SK-N-SH treated with all-trans-retinoic acid at 6 μM for 48 hours (cell line): ENCODE data around the gene NCKAP5.

Experiments
- ATAC-seq: fragments of 200-7000 bp; cut with Tn5 transposase; 3 replicates; pipeline ENCODE4 v1.9.1; 2020; ENCODE audit warnings: mild to moderate bottlenecking, moderate library complexity
- BACH2 ChIP-seq: fragments of 250-450 bp; sonication (Bioruptor Pico); IDR thresholded peaks from 2 replicates; pipeline ENCODE4 v1.9.0; 2021; ENCODE audit warnings: mild to moderate bottlenecking, borderline replicate concordance
- CSRNP3 ChIP-seq: fragments of 250-450 bp; sonication (Bioruptor Pico); IDR thresholded peaks from 2 replicates; pipeline ENCODE4 v1.5.1; 2021; ENCODE audit warnings: mild to moderate bottlenecking, moderate library complexity
- GLIS3 ChIP-seq: fragments of 250-450 bp; sonication (Bioruptor Pico); IDR thresholded peaks from 2 replicates; pipeline ENCODE4 v1.5.0; 2020; ENCODE audit warnings: mild to moderate bottlenecking, moderate library complexity
- ISL1 ChIP-seq: fragments of 250-450 bp; sonication (Bioruptor Pico); IDR thresholded peaks from 2 replicates; pipeline ENCODE4 v2.1.2; 2022; ENCODE audit warnings: mild to moderate bottlenecking, moderate library complexity
- OSR1 ChIP-seq: fragments of 250-450 bp; sonication (Bioruptor Pico); IDR thresholded peaks from 2 replicates; pipeline ENCODE4 v1.8.0; 2022; ENCODE audit warnings: moderate library complexity, mild to moderate bottlenecking, inconsistent platforms
- PATZ1 ChIP-seq: fragments of 250-450 bp; sonication (Bioruptor Pico); IDR thresholded peaks from 2 replicates; pipeline ENCODE4 v1.8.0; 2020; ENCODE audit warnings: mild to moderate bottlenecking, moderate library complexity, borderline replicate concordance
- POU6F1 ChIP-seq: fragments of 250-450 bp; sonication (Bioruptor Pico); IDR thresholded peaks from 2 replicates; pipeline ENCODE4 v1.8.0; 2021; ENCODE audit warnings: low read depth, mild to moderate bottlenecking, moderate library complexity, borderline replicate concordance
- SNAI2 ChIP-seq: fragments of 250-450 bp; sonication (Bioruptor Pico); IDR thresholded peaks from 2 replicates; pipeline ENCODE4 v1.5.0; 2020; ENCODE audit warnings: mild to moderate bottlenecking, moderate library complexity
- TCF4 ChIP-seq: fragments of 250-450 bp; sonication (Bioruptor Pico); IDR thresholded peaks from 2 replicates; pipeline ENCODE4 v1.8.0; 2021; ENCODE audit warnings: mild to moderate bottlenecking, moderate library complexity, borderline replicate concordance
- TOX ChIP-seq: fragments of 250-450 bp; sonication (Bioruptor Pico); IDR thresholded peaks from 2 replicates; pipeline ENCODE4 v1.8.0; 2021; ENCODE audit warnings: mild to moderate bottlenecking, moderate library complexity, borderline replicate concordance
- ZC3H10 ChIP-seq: fragments of 250-450 bp; sonication (Bioruptor Pico); IDR thresholded peaks from 2 replicates; pipeline ENCODE4 v1.5.1; 2021; ENCODE audit warnings: mild to moderate bottlenecking, moderate library complexity
- ZFP3 ChIP-seq: fragments of 250-450 bp; sonication (Bioruptor Pico); IDR thresholded peaks from 2 replicates; pipeline ENCODE4 v1.5.0; 2020; ENCODE audit warnings: mild to moderate bottlenecking, moderate library complexity
- ZFP30 ChIP-seq: fragments of 450-650 bp; formaldehyde crosslinking; IDR thresholded peaks from 2 replicates; pipeline ENCODE4 v1.5.0; 2022; ENCODE audit warnings: mild to moderate bottlenecking, moderate library complexity
- ZNF565 ChIP-seq: fragments of 450-650 bp; formaldehyde crosslinking; conservative IDR thresholded peaks from 2 replicates; pipeline ENCODE4 v1.5.0; 2020; ENCODE audit warnings: low read depth, mild to moderate bottlenecking, moderate library complexity
- ZNF70 ChIP-seq: fragments of 450-650 bp; formaldehyde crosslinking; IDR thresholded peaks from 2 replicates; pipeline ENCODE4 v1.5.0; 2020; ENCODE audit warnings: mild to moderate bottlenecking, moderate library complexity
- ZNF8 ChIP-seq: fragments of 450-650 bp; formaldehyde crosslinking; IDR thresholded peaks from 2 replicates; pipeline ENCODE4 v1.5.0; 2020; ENCODE audit warnings: mild to moderate bottlenecking, moderate library complexity
- TF ChIP-seq, protein P1 (sequence below): fragments of 250-450 bp; sonication (Bioruptor Pico); IDR thresholded peaks from 2 replicates; pipeline ENCODE4 v1.5.0; 2020; ENCODE audit warnings: mild to moderate bottlenecking, moderate library complexity

Gene NCKAP5

GRCh38 chr2:132958887-132959286 lies 609.4 kb downstream of the NCKAP5 start:
- TF ChIP-seq BACH2 (CRISPR knock-in tag) (no peak), ZNF565 (CRISPR knock-in tag) (no peak), ZFP30 (CRISPR knock-in tag) (no peak), PATZ1 (CRISPR knock-in tag) (no peak), POU6F1 (CRISPR knock-in tag) (no peak), TCF4 (no peak)
- no peak for ATAC-seq

DNA sequence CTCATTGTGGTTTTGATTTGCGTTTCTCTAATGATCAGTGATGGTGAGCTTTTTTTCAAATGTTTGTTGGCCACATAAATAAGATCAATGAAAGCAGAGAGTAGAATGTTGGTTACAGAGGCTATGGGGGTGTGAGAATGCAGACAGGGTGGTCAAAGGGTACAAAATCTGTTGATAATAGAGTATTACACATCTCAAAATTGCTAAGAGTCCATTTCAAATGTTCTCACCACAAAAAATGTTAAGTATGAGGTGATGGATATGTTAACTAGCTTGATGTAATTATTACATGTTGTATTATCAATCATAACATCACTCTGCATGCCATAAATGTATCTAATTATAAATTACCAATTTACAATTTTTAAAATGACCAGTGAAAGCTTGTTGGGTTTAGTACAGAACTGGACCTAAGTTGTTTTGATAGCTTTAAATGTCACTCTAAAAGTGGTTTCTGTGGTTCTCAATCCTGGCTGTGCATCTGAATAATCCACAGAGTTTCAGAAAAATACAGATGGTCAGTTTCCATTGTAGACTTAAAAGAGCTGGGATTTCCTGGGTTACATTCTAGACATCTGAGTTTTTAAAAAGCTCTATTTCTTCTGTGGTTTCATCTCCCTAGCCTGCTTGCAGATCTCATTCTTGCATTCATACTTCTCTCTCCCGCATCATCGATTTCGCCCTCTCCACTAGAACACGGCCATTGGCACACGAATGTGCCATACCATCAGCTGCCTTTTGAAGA lies 612.2 kb downstream of the NCKAP5 start:
- ATAC-seq: no peak
- TF ChIP-seq SNAI2 (CRISPR knock-in tag) (no peak), CSRNP3 (CRISPR knock-in tag) (no peak), ZNF70 (CRISPR knock-in tag) (no peak), GLIS3 (no peak), ZC3H10 (CRISPR knock-in tag) (no peak), ZNF8 (CRISPR knock-in tag) (no peak), ZFP30 (CRISPR knock-in tag) (no peak)
- TF ChIP-seq, protein P1, sequence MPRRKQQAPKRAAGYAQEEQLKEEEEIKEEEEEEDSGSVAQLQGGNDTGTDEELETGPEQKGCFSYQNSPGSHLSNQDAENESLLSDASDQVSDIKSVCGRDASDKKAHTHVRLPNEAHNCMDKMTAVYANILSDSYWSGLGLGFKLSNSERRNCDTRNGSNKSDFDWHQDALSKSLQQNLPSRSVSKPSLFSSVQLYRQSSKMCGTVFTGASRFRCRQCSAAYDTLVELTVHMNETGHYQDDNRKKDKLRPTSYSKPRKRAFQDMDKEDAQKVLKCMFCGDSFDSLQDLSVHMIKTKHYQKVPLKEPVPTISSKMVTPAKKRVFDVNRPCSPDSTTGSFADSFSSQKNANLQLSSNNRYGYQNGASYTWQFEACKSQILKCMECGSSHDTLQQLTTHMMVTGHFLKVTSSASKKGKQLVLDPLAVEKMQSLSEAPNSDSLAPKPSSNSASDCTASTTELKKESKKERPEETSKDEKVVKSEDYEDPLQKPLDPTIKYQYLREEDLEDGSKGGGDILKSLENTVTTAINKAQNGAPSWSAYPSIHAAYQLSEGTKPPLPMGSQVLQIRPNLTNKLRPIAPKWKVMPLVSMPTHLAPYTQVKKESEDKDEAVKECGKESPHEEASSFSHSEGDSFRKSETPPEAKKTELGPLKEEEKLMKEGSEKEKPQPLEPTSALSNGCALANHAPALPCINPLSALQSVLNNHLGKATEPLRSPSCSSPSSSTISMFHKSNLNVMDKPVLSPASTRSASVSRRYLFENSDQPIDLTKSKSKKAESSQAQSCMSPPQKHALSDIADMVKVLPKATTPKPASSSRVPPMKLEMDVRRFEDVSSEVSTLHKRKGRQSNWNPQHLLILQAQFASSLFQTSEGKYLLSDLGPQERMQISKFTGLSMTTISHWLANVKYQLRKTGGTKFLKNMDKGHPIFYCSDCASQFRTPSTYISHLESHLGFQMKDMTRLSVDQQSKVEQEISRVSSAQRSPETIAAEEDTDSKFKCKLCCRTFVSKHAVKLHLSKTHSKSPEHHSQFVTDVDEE (CRISPR knock-in tag): no peak

- no peak for ATAC-seq
- no peak for TF ChIP-seq ZNF70 (CRISPR knock-in tag)
- no peak for TF ChIP-seq TCF4
- no peak for TF ChIP-seq SNAI2 (CRISPR knock-in tag)
- TF ChIP-seq CSRNP3 (CRISPR knock-in tag): no peak
- TF ChIP-seq, protein P1 (CRISPR knock-in tag): no peak
- no peak for TF ChIP-seq BACH2 (CRISPR knock-in tag)
- no peak for TF ChIP-seq POU6F1 (CRISPR knock-in tag)
- no peak for TF ChIP-seq TOX (CRISPR knock-in tag)
- TF ChIP-seq OSR1 (CRISPR knock-in tag): no peak
- TF ChIP-seq ZFP3 (CRISPR knock-in tag): no peak
- TF ChIP-seq GLIS3: no peak
- TF ChIP-seq PATZ1 (CRISPR knock-in tag): no peak
- TF ChIP-seq ISL1 (CRISPR knock-in tag): no peak
- no peak for TF ChIP-seq ZFP30 (CRISPR knock-in tag)
These were observed 614.5 kb downstream of the NCKAP5 start for GRCh38 chr2:132953771-132954170.
